Fibroblast of upper back skin (primary cell): Measurements from ENCODE around the gene SLC6A6.
"Not testable (repeated sequence)": the region's sequence is repeated elsewhere in the genome, so short reads cannot be mapped to it uniquely, and the experiment has no call there.

ENCODE experiments used
- DNase-seq: peaks from one replicate; pipeline ENCODE4 v3.0.0-alpha.2; 2013

The SLC6A6 gene

DNA sequence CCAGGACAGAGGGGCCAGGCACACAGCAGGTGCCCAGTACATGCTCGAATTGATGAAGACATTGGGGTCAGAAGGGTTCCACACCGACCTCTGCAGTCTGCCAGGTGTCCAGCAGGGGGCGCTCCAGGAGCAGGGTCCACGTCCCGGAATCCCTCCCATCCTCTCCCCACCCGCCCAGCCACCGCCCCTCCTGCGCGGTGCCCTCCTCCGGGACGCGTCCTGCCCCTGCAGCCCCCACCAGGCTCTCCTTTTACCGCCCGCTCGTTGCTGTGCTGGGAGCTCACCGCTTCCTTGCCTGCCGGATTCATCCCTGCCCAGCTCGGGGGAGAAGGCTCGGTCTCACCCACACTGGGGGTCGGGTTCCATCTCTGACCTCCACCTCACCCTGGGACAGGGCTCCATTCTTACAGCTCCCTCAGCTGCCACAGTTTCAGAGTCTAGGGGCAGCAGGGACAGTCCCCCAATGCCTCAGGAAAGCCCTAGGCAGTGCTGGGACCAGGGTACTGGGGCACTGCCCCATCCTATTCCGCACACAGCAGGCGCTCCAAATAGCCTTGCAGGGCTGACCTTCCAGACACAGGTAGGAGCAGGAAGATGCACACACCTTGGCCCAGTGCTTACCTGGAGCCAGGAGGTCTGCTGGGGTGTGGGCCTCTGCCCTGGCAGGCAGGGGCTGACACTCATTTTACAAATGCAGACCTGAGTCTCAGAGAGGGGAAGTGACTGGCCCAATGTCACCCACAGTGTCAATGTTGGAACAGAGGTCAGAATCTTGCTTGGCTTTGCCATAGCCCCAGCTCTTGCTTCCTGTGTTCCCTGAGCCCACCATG, 106.8 kb downstream of the SLC6A6 start:
- DNase-seq, result peak; percentile 38

DNA sequence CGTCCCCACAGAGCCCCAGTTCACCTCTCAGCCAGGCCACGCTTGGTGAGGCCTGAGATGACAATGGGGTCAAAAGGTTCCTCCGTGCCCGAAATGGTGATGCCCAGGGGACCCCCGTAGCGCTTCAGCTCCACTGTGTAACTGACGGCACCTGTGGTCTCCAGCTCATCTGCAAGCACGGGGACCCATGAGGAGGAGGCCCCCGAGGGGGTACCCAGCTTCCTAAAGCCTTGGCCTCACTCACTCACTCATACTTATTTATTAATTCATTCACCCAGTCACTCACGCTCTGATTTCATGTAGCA, 107.3 kb downstream of the SLC6A6 start:
- no peak for DNase-seq

DNA sequence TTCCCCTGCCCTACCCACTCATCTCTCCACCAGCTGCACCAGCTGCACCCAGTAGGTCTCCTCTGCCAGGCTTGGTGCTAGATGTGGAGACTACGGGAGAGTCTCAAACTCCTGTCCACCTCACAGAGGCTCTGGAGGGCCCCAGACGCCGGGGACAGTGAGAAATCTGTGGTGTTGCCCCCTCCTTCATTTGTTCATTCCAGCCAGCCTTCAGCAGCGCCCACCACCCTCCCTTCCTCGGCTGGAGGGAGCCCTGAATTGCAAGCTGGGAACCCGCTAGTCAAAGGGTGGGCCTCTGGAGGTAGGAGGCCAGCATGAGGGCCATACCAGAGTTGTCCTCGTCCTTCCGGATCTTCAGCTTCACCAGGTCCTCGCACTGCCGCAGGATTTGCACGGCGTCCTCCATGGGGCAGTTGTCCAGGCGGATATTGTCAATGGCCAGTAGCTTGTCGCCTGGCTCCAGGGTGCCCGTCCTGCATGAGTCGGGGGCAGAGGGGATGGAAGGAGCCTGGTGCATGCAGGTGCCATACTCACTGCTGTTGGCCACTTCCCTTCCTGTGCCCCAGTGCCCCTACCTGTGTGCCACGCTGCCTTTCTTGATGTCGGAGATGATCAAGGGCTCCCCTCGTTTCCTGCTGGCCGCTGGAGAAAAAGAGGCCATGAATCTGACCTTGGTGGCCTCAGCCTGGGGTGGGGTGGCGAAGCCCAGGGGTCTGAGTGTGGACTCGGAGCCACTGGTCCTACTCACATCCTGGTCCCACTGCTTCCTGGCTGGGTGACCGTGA, 108.6 kb downstream of the SLC6A6 start:
- no peak for DNase-seq

DNA sequence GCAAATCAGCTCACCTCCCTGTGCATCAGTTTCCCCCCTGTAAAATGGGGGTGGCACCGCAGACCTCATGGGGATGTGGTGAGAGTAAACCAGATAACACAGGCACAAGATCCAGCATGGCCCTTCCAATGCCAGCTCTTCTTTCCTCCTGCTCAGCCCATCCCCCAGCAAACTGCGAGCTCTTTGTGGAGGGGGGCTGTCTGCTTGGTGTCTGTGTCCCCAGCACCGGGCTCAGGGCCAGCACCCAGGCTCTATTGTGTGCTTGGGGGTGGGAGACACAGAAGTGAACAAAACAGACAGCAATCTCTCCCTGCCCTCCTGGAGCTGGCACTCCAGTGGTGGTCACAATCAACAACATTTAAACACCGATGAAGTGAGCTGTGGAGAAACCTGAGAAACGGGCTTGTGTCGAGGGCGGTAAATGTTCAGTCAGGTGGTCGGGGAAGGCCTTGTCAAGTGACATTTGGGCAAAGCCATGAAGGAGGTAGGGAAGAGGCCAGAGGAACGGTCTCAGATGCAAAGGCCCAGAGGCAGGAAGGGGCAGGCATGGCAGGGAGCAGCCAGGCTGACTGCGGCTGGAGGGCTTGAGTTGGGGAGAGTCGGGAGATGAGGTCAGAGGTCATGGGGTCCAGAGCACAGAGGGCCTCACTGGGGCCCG, 109.3 kb downstream of the SLC6A6 start:
- DNase-seq, result no peak

DNA sequence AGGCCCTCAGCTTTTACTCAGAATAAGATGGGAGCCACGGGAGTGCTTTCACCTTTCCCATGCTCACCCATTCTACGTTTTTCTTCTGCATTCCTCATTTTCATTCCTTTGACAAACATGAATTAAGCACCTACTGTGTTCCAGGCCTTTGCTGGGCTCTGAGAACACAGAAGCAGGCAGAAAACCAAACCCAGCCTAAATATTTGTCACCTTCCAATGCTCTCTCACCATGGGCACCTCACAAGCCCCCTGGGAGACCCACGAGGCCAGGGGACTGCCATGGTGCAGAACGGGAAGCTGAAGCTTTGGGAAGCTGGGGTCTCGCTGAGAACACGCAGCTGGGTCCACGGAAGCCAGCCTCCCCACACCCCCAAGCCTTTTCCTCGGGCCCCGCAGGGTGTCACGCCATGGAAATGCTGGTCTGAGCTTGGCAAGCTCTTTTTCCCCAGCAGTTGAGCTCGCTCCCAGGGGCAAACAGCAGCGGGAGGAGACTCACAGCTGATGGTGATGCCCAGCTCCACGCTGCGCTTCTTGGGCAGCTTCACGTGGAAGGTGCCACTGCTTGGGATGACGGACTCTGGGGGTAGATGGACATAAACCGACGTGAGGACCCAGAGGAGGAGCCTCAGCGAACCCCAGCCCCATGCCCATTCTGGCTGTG, 110.0 kb downstream of the SLC6A6 start:
- no peak for DNase-seq

DNA sequence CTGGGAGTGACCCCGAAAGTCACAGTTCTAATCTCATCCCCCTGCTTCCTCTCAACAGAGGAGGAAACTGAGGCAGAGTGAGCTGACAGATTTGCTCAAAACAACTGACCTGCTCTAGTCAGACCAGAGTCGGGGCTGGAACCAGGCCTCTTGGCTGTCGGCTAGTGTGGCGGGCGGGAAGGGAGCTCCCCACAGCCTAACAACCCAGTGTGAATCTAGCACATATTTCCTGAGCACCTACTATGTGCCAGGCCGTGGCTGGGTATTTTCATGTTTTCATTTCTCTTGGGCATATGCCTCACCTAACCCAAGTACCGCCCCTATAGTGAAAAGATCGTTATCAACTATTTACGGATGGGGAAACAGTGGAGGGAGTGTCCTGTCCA, 110.5 kb downstream of the SLC6A6 start:
- no peak for DNase-seq

DNA sequence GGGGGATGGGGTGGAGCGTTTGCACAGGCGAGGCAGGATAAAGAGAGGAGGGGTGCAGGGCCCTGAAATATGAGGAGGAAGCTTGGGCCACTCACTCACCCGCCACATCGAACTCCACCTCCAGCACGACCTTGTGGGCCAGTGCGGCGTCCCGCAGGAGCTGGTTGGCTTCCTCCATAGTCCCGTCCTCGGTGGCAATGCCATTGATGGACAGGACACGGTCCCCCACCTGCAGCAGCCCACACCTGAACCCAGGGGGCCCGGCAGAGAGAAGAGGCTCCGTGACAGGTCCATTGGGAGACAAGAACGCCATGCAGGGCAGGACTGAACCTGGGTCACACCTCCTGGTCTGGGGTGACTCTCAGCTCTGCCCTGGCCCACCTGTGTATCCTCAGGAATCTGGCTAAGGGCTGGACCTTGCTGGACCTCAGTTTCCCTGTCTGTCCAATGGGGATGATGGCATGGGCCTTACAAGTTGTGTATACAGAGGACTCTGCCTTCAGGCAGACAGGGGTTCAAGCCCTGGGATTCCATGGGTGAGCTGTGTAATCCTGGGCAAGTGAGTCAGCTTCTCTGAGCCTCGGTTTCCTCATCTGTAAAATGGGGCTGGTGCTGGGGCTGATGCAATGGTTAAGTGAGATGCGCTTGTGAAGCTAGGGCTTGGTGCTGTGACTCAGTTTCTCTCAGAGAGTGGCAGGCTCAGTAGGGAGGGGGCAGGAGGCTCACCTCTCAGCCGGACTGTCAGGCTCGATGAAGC, 111.3 kb downstream of the SLC6A6 start:
- no peak for DNase-seq

DNA sequence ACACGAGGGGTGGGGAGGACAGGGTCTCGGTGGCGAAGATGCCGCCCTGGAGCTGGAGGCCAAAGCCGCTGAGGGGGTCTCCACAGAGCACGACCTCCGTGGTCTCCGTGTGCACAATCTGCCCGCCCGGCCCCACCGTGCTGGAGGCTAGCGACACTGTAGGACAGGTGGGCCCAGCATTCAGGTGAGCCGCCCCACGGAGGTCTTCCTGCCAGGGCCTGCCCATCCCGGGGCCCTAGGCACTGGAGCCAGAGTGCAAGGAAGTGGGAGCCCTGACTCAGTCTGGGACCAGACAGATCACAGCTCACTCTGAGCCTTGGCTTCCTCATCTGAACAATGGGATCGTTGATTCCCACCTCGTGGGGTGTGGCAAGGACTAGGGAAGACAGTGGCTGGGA, 111.9 kb downstream of the SLC6A6 start:
- DNase-seq, result no peak

DNA sequence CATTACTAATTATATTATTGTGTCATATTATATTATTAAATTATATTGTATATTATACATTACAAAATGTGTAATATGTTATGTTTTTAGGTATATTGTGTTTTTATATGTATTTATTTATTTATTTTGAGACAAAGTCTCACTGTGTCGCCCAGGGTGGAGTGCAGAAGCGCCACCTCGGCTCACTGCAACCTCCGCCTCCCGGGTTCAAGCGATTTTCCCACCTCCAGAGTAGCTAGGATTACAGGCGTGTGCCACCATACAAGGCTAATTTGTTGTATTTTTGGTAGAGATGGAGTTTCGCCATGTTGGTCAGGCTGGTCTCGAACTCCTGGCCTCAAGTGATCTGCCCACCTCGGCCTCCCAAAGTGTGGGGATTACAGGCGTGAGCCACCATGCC, 113.1 kb downstream of the SLC6A6 start:
- not testable (repeated sequence) for DNase-seq

DNA sequence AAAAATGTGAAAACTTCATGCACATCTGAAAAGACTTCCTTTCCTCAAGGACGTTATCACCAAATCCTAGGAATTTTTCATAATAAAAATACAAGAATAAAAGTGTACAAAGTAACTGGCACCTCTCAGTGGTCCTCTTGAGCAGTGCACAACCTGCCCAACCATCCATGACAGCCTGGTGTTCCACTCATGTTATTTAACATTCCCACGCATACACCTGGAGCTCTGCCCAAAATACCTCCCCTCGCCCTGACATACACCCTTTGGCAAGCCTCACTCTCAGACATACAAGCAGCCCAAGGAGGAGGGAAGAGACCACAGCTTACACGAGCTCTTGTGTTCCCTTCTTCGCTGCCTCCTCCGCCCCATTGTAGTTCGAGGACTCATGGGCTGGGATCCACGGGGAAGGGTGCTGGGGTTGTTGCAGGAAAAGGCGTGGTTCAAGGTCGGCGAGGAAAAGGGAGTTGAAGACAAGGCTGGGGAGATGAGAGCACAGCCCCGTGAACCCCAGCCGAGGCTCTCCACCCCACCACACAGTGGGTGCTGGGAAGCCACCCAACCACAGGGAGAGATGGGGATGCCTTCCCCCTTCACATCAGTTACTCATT, 114.4 kb downstream of the SLC6A6 start:
- no peak for DNase-seq

DNA sequence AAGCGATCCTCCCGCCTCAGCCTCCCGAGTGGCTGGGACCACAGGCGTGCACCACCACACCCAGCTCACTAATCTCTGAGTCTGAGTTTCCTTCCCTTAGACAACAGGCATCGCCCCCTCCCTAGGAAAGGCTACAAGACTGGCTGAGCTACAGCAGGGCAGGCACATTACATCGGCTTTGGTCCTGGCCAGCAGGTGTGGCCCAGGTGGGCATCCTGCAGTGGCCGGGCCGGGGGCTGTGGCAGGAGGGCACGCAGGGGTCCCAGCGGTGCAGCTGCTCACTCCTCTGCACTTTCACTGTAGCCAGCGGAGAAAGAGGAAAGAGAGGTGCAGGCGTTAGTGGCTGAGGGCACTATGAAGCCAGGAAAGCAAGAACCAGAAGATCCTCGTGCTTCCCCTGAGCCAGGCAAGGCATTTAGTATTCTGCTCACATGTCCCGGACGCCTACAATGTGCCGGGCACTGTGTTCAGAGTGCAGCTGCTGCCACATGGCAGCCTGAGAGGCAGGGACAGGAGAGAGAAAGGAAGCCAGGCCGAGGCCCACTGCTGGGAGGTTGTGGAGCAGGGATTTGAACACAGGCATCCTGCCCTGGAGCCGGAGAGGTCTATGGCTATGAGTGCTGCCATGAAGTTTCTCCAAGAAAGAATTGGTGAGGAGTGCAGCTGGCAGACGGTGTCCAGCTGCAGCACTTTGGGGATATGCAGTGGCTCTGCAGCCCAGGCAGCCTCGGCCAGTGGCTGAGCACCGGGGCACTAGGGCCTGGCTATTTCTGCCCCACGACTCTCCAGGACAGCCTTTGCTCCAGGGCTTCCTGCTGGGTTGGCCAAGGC, 115.4 kb downstream of the SLC6A6 start:
- DNase-seq, result no peak

DNA sequence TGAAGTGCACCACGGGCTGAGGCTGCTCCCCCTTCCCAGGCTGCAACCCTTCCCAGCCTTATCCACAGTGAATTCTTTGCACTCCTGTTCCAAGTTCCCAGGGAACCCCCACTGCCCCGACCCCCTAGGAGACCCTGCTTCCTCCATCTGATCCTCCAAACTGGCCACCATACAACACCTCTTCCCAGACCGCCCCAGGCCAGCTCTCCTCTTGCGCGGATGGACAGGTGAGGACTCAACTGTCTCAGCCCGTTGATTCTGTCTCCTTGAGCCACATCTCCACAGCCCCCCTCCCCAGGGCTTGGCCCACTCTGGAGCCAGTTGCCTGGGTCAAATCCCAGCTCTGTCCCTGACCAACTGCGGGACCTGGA, 116.0 kb downstream of the SLC6A6 start:
- DNase-seq, result no peak

DNA sequence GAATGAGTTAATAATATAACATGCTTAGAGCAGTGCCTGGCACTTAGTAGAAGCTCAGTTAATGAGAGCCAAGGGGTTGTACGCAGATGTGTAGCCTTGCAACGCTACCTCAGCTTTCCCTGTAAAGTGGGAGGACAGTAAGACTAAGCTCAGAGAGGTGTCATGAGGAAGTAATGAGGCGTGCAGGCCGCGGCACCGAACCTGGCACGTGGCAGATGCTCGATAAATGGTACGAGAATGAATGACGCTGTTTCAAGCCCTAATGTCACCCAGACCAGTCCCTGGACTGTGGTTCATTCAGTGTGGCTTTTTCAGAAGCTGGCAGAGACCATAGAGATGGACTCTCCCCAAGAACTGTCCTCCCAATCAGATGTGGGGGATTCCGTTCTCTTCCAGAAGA, 116.5 kb downstream of the SLC6A6 start:
- DNase-seq, result no peak

DNA sequence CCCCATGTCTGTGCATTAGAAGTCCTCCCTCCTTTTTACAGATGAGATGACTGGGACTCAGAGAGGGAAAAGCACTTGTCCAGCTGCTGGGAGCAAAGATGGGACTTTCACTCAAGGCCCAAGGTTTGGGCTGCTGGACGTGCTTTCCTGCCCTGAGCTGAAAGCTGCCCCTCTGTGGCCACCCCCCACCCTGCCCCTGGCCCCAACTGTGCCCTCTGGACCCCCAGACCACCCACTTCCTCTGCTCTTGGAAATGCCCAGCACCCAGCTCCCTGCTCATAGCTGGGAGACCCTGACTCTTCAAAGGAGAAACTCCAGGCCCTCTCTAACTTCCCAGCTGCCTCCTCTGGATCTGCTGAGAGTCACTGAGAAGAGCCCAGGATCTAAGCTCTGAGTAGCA, 117.0 kb downstream of the SLC6A6 start:
- no peak for DNase-seq

DNA sequence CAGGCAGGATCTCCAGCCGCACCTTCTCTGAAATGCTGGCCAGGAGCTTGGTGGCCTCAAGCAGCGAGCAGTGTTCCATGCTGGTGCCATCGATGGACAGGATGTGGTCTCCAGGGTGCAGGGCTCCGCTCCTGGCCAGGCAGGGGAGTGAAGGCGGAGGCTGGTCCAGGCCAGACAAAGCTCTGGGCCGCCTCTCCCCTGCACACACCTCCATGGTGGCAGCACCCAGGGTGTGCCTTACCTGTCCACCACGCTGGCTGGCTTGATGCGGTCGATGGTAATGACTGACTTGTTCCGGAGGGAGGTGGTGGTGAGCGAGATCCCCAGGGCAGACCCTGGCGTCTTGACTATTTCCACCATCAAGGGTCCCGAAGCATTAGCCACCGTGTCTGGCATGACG, 117.7 kb downstream of the SLC6A6 start:
- DNase-seq, result no peak

DNA sequence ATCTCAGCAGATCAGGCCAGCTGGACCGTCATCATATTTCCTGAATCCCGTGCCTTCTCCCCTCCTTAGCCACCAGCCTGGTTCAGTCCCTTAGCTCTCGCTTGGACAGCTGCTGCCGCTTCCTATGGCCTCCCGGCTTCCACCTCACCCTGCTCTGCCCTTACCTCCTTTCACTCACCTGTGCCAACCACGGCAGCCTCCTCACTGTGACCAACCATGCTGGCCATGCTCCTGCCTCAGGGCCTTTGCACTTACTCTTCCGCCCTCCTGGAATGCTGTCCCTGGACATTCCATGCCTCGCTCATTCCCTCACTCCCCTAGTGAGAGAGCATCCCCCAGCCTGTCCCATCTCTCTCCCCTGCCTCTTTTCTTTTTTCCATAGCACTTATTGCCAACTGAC, 118.6 kb downstream of the SLC6A6 start:
- DNase-seq, result no peak

DNA sequence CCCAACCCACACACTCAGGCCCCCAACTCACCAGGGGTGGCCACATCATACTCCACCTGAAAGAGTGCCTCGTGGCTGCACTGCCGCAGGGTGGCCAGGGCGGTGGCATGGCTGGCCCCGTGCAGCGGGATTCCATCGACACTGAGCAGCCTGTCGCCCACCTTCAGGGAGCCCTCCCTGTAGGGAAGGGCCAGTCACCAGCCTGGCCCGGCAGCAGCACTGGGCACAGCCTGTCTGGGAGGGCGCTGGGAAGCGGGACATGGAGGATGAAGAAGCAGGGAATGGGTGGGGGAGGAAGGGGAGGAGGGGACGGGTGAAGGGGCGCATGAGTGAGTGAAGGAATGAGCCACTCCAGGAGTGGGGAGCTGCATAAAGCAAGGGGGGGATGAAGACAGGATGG, 119.2 kb downstream of the SLC6A6 start:
- DNase-seq, result no peak

DNA sequence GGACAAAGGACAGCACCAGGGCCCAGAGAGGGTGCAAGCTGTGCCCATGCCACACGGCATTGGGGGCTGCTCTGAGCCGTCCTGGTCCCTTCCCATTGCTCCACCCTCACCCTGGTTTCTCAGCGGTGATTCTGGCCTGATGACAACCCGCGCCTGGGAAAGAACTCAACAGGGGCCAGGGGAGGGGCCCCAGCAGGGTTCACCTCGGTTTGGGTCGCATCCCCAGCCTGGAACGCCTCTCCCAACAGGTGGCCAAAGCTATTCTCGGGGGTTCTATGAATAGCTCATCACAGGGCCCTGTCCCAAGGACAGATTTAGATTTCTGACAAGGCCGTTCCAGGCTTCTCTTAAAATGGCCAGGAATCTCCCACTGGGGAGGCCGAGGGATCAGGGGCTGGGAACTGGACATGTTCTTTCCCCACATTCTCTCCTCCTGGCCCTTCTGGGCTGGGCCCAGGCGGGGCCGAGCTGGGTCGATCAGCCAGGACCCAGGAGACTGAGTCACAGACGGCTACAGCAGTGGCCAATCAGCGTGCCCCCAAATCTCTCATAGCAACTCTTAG, 119.8 kb downstream of the SLC6A6 start:
- DNase-seq, result no peak

DNA sequence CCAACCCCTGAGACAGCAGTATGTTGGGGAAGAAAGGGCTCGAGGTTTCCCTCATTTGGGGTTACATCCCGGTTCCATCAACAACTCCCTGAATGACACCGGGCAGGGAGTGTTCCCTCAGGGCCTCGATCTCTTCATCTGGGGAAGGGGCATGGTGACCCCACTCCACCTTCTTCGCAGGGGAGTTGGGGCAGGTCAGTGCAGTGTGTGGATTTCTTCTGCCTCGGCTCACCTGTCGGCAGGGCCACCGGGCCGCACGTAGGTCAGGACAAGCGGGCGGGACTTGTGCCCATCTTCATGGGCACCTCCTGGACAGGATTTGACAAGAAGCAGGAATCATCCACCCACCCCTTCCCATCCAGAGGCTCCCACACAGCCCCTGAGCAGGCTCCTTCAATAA, 120.4 kb downstream of the SLC6A6 start:
- no peak for DNase-seq

DNA sequence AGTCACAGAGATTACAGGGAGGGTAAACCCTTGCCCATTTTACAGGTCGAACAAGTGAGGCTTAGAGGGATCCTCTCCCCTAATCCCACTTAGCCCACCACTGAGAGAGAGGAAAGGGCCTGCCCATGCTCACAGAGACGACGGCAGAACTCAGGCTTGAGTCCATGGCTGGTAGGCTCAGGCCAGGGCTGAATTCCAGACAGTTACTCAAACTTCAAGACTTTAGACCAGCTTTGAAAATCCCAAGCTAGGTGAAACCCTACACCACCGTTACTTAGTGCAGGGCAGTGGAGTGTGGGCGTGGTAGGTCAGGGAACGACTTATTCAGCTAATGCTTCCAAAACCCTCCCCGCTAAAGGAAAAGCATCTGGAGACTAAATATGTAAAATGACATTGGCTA, 121.4 kb downstream of the SLC6A6 start:
- no peak for DNase-seq

DNA sequence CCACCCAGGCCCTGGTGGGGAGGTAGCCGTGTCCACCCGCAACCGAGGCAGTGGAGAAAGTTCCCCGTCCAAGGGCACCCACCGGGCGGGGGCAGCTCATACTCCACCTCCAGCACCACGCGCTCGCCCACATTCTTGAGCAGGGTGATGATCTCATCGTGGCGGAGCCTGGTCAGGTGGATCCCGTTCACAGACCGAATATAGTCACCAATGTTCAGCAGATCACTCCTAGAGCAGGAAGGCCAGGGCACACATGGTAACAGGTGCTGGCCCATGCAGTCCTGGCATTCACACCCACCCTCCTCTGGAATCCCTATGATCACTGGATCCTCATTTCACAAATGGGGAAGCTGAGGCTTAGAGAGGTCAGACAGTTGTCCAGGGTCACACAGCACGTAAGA, 121.9 kb downstream of the SLC6A6 start:
- DNase-seq, result no peak
